GM12872 (cell line): ENCODE data around the gene BRD4.

ENCODE experiments used
- TF ChIP-seq, protein P1 (sequence below): IDR thresholded peaks from 3 replicates; pipeline ENCODE4 v1.5.1; 2011; ENCODE audit warnings: low read depth, mild to moderate bottlenecking, low read length, moderate library complexity; ENCODE audit not compliant: insufficient read depth

The BRD4 gene

DNA sequence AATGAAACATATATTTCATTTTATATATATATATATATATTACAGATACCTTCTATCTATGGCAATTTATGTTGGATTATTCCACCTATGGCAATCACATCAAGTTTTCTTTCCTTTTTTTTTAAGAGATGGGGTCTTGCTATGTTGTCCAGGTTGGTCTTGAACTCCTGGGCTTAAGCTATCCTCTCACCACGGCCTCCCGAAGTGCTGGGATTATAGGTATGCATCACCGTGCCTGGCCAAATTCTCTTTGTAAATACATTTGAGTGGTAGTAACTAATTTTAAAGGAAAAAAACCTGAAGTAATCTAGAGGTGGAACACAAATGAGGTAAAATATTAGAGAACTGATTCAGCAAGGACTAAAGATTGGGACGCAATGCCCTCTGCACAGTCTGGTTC lies 21.6 kb upstream of the BRD4 start:
- TF ChIP-seq, protein P1, sequence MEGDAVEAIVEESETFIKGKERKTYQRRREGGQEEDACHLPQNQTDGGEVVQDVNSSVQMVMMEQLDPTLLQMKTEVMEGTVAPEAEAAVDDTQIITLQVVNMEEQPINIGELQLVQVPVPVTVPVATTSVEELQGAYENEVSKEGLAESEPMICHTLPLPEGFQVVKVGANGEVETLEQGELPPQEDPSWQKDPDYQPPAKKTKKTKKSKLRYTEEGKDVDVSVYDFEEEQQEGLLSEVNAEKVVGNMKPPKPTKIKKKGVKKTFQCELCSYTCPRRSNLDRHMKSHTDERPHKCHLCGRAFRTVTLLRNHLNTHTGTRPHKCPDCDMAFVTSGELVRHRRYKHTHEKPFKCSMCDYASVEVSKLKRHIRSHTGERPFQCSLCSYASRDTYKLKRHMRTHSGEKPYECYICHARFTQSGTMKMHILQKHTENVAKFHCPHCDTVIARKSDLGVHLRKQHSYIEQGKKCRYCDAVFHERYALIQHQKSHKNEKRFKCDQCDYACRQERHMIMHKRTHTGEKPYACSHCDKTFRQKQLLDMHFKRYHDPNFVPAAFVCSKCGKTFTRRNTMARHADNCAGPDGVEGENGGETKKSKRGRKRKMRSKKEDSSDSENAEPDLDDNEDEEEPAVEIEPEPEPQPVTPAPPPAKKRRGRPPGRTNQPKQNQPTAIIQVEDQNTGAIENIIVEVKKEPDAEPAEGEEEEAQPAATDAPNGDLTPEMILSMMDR: no peak

GRCh38 chr19:15340086-15340485 lies 7.7 kb upstream of the BRD4 start:
- TF ChIP-seq, protein P1: no peak

- TF ChIP-seq, protein P1: no peak
These were observed 4.9 kb upstream of the BRD4 start for GRCh38 chr19:15337202-15337601.

- TF ChIP-seq, protein P1: no peak
These were observed 674 bp downstream of the BRD4 start for GRCh38 chr19:15331419-15332310.

DNA sequence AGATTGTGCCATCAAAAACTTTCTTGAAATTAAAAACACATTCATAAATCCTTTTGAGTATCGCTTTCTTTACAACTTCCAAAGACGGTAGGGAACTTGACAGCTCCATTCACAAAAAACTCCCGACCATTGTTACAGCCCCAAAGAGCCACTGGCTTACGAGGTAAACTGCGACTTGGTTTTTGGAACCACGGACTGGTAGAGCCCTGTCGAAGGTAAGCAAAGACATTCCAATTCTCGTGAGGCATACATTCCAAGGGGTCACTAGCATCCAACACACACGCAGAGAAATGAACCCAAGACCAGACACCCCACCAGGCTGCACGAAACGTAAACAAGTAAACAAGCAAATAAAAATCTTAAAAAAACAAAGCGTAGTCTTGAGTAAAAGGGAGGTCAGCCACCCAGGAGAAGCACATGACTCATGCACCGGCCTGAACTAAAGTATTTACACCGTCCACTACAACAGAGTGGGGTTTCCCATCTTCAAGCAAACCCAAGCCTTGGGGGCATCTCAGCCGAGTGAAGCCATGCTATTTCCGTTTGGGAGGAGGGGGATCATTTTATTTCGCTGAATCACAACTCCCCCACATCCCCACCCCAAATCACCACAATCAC lies 1.4 kb downstream of the BRD4 start:
- TF ChIP-seq, protein P1: no peak

- TF ChIP-seq, protein P1: no peak
These were observed 4.0 kb downstream of the BRD4 start for GRCh38 chr19:15328312-15328711.

DNA sequence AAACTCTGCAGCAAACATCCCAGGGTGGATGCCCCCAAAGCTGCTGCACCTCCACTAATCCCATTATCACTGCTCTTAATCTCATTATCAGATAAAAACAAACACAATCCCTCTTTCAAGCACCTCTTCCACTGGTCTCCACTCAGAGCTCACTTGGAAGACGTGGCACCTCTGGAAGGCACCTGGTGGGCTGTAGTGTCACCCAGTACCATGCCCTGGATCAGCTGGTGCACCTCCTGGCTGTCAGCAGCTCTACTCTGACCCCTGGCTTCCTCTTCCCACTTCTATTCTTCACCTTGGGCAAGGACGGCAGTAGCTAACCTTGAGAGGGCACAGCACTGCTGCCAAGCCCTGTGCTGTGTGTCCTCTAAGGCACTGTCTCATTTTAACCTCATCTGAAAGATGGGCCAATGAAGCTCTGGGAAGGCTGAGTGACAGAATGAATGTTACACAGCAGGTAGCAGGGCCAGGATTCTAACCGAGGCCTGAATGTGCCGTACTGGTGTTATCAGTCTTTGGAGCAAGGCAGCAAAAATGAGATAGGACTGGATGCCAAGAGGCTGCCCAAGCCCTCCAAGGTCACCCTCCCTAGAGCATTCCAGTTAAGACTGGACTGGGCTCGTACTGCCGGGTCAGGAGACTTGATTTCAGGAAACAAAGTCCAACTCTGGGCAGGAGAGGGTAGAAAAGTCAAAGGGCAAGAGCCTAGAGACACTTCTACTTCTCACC lies 7.4 kb downstream of the BRD4 start:
- TF ChIP-seq, protein P1: peak; percentile 16; the same call in 1 of the 3 replicates
